H9 (cell line): ENCODE measurements around the gene MRPS23. TPM values are rescaled to one million over a fixed set of nuclear protein-coding genes. Genes with fewer than 3 reads are reported as not detected.

Experiments
- DNase-seq: peaks from one replicate; pipeline ENCODE4 v3.0.0-alpha.2; 2017
- H2AFZ ChIP-seq: one replicate; pipeline ENCODE4 v1.6.1; 2013; ENCODE audit warnings: mild to moderate bottlenecking, low read length, control low read depth, moderate library complexity
- H2AK5ac ChIP-seq: 2 replicates; pipeline ENCODE4 v1.6.1; 2013; ENCODE audit warnings: low read length, control low read depth, mixed read lengths; ENCODE audit not compliant: insufficient read length
- H2BK120ac ChIP-seq: one replicate; pipeline ENCODE4 v1.6.1; 2013; ENCODE audit warnings: low read depth, mild to moderate bottlenecking, low read length, control low read depth, inconsistent platforms; ENCODE audit not compliant: poor library complexity, severe bottlenecking
- H2BK12ac ChIP-seq: 2 replicates; pipeline ENCODE4 v1.6.1; 2013; ENCODE audit warnings: low read length, control low read depth, mixed read lengths, low read depth; ENCODE audit not compliant: insufficient read length
- H2BK15ac ChIP-seq: 2 replicates; pipeline ENCODE4 v1.6.1; 2013; ENCODE audit warnings: low read depth, low read length, control low read depth
- H2BK20ac ChIP-seq: one replicate; pipeline ENCODE4 v1.6.1; 2013; ENCODE audit warnings: low read depth, mild to moderate bottlenecking, low read length, control low read depth, inconsistent platforms; ENCODE audit not compliant: poor library complexity, severe bottlenecking
- H2BK5ac ChIP-seq: 2 replicates; pipeline ENCODE4 v1.6.1; 2013; ENCODE audit warnings: low read length, control low read depth, mixed read lengths; ENCODE audit not compliant: insufficient read length
- H3K14ac ChIP-seq: 2 replicates; pipeline ENCODE4 v1.6.1; 2013; ENCODE audit warnings: low read length, control low read depth; ENCODE audit not compliant: insufficient read depth
- H3K18ac ChIP-seq: 2 replicates; pipeline ENCODE4 v1.6.1; 2013; ENCODE audit warnings: low read depth, mild to moderate bottlenecking, mixed read lengths, low read length, control low read depth; ENCODE audit not compliant: insufficient read length
- H3K23ac ChIP-seq: 2 replicates; pipeline ENCODE4 v1.6.1; 2013; ENCODE audit warnings: low read length, control low read depth, mixed read lengths, low read depth; ENCODE audit not compliant: insufficient read length
- H3K23me2 ChIP-seq: 2 replicates; pipeline ENCODE4 v1.6.1; 2013; ENCODE audit warnings: low read depth, mild to moderate bottlenecking, mixed read lengths, low read length, control low read depth; ENCODE audit not compliant: insufficient read length, poor library complexity, severe bottlenecking
- H3K27ac ChIP-seq: 2 replicates; pipeline ENCODE4 v1.5.1; 2013; ENCODE audit warnings: low read length, control low read depth, mixed read lengths, low read depth; ENCODE audit not compliant: insufficient read length
- H3K27me3 ChIP-seq: 2 replicates; pipeline ENCODE4 v1.6.1; 2013; ENCODE audit warnings: low read length, control low read depth, inconsistent platforms; ENCODE audit not compliant: insufficient read depth
- H3K4ac ChIP-seq: 2 replicates; pipeline ENCODE4 v1.6.1; 2013; ENCODE audit warnings: low read depth, mild to moderate bottlenecking, control low read depth, inconsistent platforms, low read length, moderate library complexity
- H3K4me1 ChIP-seq: 2 replicates; pipeline ENCODE4 v1.6.1; 2013; ENCODE audit warnings: low read length, control low read depth, inconsistent platforms; ENCODE audit not compliant: insufficient read depth
- H3K4me2 ChIP-seq: 2 replicates; pipeline ENCODE4 v1.6.1; 2013; ENCODE audit warnings: low read length, control low read depth, mixed read lengths; ENCODE audit not compliant: insufficient read length, insufficient read depth
- H3K56ac ChIP-seq: 2 replicates; pipeline ENCODE4 v1.6.1; 2013; ENCODE audit warnings: low read depth, mild to moderate bottlenecking, mixed read lengths, low read length, control low read depth; ENCODE audit not compliant: insufficient read length
- H3K79me1 ChIP-seq: 2 replicates; pipeline ENCODE4 v1.6.1; 2013; ENCODE audit warnings: low read depth, mild to moderate bottlenecking, moderate library complexity, low read length, control low read depth, inconsistent platforms; ENCODE audit not compliant: insufficient read depth, poor library complexity, severe bottlenecking
- H3K79me2 ChIP-seq: 2 replicates; pipeline ENCODE4 v1.6.1; 2013; ENCODE audit warnings: low read length, control low read depth, inconsistent platforms; ENCODE audit not compliant: insufficient read depth
- H3K9ac ChIP-seq: 2 replicates; pipeline ENCODE4 v1.6.1; 2013; ENCODE audit warnings: low read length, control low read depth, mixed read lengths; ENCODE audit not compliant: insufficient read length; ENCODE audit errors: extremely low read depth
- H3K9me3 ChIP-seq: one replicate; pipeline ENCODE4 v1.6.1; 2013; ENCODE audit warnings: low read depth, low read length, inconsistent platforms; ENCODE audit not compliant: control insufficient read depth
- H3T11ph ChIP-seq: one replicate; pipeline ENCODE4 v1.6.1; 2013; ENCODE audit warnings: mild to moderate bottlenecking, low read length, control low read depth, inconsistent platforms
- H4K20me1 ChIP-seq: one replicate; pipeline ENCODE4 v1.6.1; 2013; ENCODE audit not compliant: control insufficient read depth, insufficient read length, insufficient read depth
- H4K5ac ChIP-seq: 2 replicates; pipeline ENCODE4 v1.6.1; 2013; ENCODE audit warnings: low read depth, mild to moderate bottlenecking, mixed read lengths, low read length, control low read depth; ENCODE audit not compliant: insufficient read length
- H4K8ac ChIP-seq: replicated peaks from 2 replicates; pipeline ENCODE4 v1.6.1; 2013; ENCODE audit warnings: low read length, control low read depth, mixed read lengths, low read depth; ENCODE audit not compliant: insufficient read length
- H4K91ac ChIP-seq: 2 replicates; pipeline ENCODE4 v1.6.1; 2013; ENCODE audit warnings: low read depth, mild to moderate bottlenecking, moderate library complexity, mixed read lengths, low read length, control low read depth; ENCODE audit not compliant: insufficient read length
- H3K27ac Mint-ChIP-seq, 3 experiments: 2 replicates in 2 of 3; 3 replicates in 1 of 3; pipeline ENCODE4 v1.8.0; 2020 to 2021; ENCODE audit warnings: mixed read lengths in 3 of 3, mild to moderate bottlenecking in 1 of 3, moderate library complexity in 1 of 3
- H3K27me3 Mint-ChIP-seq: 2 replicates; pipeline ENCODE4 v1.8.0; 2021; ENCODE audit warnings: low read depth, mild to moderate bottlenecking, moderate library complexity, mixed read lengths
- H3K36me3 Mint-ChIP-seq, 3 experiments: 2 replicates in 2 of 3; 3 replicates in 1 of 3; pipeline ENCODE4 v1.8.0; 2020 to 2021; ENCODE audit warnings: low read depth in 3 of 3, mixed read lengths in 3 of 3; ENCODE audit not compliant: insufficient read depth in 1 of 3
- H3K4me1 Mint-ChIP-seq, 2 experiments: 2 replicates each; pipeline ENCODE4 v1.8.0; 2020; ENCODE audit warnings: mixed read lengths in 2 of 2
- H3K4me3 Mint-ChIP-seq, 2 experiments: 2 replicates in 1 of 2; 3 replicates in 1 of 2; pipeline ENCODE4 v1.8.0; 2020 to 2021; ENCODE audit warnings: mild to moderate bottlenecking in 2 of 2, mixed read lengths in 2 of 2, moderate library complexity in 1 of 2
- H3K9me3 Mint-ChIP-seq, 2 experiments: 2 replicates in 1 of 2; 3 replicates in 1 of 2; pipeline ENCODE4 v1.8.0; 2020; ENCODE audit warnings: mild to moderate bottlenecking in 2 of 2, mixed read lengths in 2 of 2, moderate library complexity in 1 of 2
- WGBS: extraction: QIAGEN DNeasy Blood & Tissue Kit; methylation state at CpG from one replicate; pipeline ENCODE4 v1.1.7; 2013; ENCODE audit warnings: missing lambda C conversion rate, low lambda C conversion rate, mixed read lengths; ENCODE audit not compliant: insufficient read length; ENCODE audit errors: extremely low coverage; 5-methylcytosine and 5-hydroxymethylcytosine counted together
- total RNA-seq: library from RNA; stranded (reverse); gene quantifications from 2 replicates; pipeline ENCODE4 v1.2.1, GENCODE V29; 2021
- TF ChIP-seq, protein P1 (sequence below): fragments of 200-600 bp; sonication (generic); conservative IDR thresholded peaks from 3 replicates; pipeline ENCODE4 v1.8.0; 2021; ENCODE audit warnings: antibody characterized with exemption, mild to moderate bottlenecking

Gene MRPS23
- total RNA-seq, 1 experiment from 2014 or later, result 62.0 TPM

DNA sequence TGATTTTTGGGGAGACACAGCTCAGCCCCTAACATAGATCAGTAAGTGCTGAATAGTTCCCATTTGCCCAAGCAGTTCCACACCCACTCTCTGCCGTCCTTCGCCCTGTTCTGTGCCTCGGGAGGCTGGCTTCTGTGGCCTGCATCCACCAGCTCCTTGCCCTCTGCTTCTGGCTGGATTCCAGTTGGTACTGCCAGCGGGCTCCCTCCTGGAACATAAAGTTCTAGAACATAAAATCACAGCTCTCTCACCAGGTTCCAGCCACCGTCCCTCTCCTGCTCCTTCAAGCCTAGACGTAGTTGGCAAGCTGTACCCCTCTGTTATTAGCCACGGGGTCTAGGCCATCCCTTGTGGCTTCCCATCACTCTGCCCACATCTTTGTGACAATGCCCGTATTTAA, 3.9 kb upstream of the MRPS23 start:
- Histone ChIP-seq H2BK20ac (no peak overlapping the region), H2AK5ac (no peak overlapping the region), H3K4me1 (peaks cover 2% of the 10 kb centered on the region; the same call in 1 of the 2 replicates), H3K4me2 (no peak overlapping the region), H3K14ac (no peak overlapping the region), H3K23me2 (peaks cover 6% of the 10 kb centered on the region), H3K4ac (no peak overlapping the region), H2BK15ac (no peak overlapping the region), H4K91ac (no peak overlapping the region), H3K79me2 (no peaks in the 10 kb centered on the region; the same call in 1 of the 2 replicates), H3K27me3 (no peaks in the 10 kb centered on the region), H3K56ac (no peak overlapping the region), H4K20me1 (no peaks in the 10 kb centered on the region), H2BK5ac (no peak overlapping the region), H2AFZ (no peak overlapping the region), H3T11ph (no peak overlapping the region), H2BK12ac (no peak overlapping the region), H3K79me1 (no peaks in the 10 kb centered on the region), H4K8ac (no peak overlapping the region), H2BK120ac (no peak overlapping the region), H3K9me3 (no peaks in the 10 kb centered on the region), H3K27ac (no peak overlapping the region), H3K18ac (no peak overlapping the region), H3K9ac (no peak overlapping the region), H4K5ac (no peak overlapping the region), H3K23ac (no peak overlapping the region)
- peaks cover 35 to 39% of the 10 kb centered on the region in 2 experiments for H3K4me1 Mint-ChIP-seq
- H3K27me3 Mint-ChIP-seq, result peaks cover 5% of the 10 kb centered on the region
- no peak for DNase-seq
- H3K27ac Mint-ChIP-seq, result no peak overlapping the region
- TF ChIP-seq, protein P1, sequence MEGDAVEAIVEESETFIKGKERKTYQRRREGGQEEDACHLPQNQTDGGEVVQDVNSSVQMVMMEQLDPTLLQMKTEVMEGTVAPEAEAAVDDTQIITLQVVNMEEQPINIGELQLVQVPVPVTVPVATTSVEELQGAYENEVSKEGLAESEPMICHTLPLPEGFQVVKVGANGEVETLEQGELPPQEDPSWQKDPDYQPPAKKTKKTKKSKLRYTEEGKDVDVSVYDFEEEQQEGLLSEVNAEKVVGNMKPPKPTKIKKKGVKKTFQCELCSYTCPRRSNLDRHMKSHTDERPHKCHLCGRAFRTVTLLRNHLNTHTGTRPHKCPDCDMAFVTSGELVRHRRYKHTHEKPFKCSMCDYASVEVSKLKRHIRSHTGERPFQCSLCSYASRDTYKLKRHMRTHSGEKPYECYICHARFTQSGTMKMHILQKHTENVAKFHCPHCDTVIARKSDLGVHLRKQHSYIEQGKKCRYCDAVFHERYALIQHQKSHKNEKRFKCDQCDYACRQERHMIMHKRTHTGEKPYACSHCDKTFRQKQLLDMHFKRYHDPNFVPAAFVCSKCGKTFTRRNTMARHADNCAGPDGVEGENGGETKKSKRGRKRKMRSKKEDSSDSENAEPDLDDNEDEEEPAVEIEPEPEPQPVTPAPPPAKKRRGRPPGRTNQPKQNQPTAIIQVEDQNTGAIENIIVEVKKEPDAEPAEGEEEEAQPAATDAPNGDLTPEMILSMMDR, result no peak
- H3K36me3 Mint-ChIP-seq, result peaks cover 3 to 9% (median 5%) of the 10 kb centered on the region in 3 experiments
- H3K9me3 Mint-ChIP-seq, result no peaks in the 10 kb centered on the region; a peak in 1 of 5 replicates
- H3K4me3 Mint-ChIP-seq, result no peak overlapping the region; a peak in 1 of 5 replicates
- WGBS, result no CpG with 5 or more reads among the region's 8 CpGs
